ENCODE measurements around the gene SAMD4B.
"Not testable (repeated sequence)": the region's sequence is repeated elsewhere in the genome, so short reads cannot be mapped to it uniquely, and the experiment has no call there.

The SAMD4B gene

DNA sequence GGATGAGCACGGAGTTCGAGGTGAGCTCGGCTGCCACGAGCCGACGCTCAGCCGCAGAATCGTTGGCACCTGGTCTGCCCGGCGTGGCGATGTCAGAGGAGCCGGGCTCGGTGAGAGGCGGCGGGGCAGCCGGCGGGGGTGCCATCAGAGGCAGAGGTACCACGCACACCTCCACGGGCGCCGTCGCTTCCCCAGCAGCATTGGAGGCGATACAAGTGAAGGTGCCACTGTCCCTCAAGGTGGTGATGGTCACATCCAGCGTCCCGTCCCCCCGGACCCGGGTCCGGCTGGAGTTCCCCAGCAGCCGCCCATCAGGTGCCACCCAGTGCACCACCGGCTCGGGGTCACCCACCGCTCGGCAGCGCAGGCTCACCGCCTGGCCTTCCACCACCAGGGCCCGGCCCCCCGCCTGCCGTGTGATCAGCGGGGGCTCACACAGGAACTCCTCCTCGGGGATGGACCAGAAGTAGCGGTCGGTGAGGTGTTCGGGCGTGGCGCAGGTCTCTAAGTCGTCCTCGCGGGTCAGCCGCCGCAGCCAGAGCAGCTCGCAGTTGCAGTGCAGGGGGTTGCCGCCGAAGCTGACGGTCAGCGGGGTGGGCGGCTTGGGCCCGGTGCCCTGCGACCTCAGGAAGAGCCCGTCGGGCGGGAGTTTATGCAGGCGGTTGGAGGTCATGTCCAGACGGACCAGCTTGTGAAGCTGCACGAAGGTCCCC is 28.0 kb upstream of the SAMD4B start:
- DNase-seq (ENCODE audit: low spot score) = no peak

DNA sequence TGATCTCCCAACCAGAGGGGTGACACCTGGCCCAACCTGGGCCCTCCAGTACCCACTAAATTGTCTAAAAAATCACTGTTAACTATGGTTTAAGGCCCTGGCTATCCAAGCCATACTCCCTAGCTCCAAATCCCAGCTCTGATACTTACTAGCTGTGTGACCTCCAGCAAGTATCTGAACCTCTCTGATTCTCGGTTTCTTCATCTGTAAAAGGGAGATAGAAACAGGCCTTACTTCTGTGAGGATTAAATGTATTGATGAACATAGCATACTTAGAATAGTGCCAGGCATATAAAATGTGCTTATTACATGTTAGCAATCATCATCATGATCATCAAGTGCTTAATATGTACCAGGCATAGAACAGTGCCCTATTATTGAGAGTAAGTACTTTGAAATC is 26.3 kb upstream of the SAMD4B start:
- no peak for DNase-seq (ENCODE audit: low spot score)

DNA sequence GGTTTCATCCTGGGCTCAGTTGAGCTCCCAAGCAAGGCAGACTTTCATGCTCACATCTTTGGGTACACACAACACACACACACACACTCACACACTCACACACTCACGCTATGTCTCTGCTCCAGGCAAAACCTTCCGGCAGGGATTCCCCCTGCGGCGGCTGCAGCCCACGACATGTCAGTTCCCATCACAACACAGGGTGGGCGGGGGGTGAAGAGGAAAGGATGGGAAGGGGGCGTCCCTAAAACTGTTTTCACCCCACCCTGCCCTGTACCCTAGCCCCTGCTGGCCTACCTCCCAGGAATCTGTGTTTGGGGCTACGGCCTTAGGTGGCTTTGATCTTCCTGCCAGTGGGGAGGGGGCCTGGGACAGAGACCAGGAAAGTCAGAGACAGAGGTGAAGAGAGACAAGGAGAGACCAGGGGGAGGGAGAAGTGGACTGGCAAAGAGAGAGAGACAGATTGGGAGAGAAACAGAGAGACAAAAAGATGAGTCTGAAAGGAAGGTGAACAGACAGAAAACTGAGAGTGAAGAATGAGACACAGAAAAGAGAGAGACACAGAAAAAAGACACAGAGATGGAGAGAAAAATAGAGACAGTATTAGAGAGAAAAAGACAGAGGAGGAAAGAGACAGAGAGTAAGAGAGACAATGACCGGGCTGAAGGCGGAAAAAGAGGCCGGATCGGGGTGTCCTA is 25.4 kb upstream of the SAMD4B start:
- DNase-seq (ENCODE audit: low spot score) = no peak

DNA sequence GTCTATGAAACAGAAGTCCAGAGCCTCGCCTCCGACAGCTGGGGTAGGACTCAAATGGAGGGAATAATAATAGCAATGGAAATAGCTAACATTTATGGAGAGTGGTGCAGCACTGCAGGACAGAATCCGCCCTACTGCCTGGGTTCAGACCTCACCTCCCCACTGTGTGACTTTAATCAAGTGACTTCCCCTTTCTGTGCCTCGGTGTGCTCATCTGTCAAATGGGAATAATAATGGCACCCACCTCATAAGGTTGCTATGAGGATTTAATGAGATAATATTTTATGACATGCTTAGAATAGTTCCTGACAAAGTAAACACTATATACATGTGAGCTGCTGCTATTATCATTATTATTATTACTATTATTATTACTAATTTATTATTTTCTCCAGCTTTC is 24.7 kb upstream of the SAMD4B start:
- no peak for DNase-seq (ENCODE audit: low spot score)

DNA sequence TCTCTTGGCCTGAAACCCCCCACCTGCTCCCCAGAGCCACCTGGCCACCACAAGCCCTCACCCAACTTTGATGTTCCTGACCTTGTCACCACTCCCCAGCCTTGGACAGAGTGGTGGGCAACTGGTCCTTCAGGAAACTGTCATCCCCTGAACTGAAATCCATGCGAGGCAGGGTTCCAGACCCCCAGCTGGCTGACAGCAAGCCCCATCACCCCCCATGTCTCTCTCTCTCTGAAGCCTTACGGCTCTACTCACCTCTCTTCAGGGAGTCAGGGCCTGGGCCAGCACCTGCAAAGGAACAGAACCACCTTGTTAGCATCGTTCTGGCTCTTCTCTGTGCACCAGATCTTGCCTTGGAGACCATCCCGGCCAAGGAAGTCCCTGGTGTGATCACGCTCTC is 24.1 kb upstream of the SAMD4B start:
- DNase-seq (ENCODE audit: low spot score) = no peak

DNA sequence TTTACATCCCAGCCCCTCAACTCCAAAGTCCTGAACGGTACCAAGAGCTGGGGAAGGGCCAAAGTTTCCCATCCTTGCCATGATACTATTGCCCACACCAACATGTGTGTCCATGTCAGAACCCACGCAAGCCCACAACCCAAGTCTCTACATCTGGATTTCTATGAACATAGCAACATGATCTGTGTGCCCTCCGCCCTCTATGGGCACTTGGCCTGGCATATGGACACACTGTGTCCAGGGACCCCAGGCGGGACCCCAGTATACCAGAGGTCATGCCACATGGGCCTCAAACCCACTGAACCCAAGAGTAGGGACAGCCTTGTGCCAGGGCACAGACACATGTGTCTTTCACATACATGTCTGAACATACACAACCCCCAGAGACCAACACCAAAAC is 23.5 kb upstream of the SAMD4B start:
- no peak for DNase-seq (ENCODE audit: low spot score)

DNA sequence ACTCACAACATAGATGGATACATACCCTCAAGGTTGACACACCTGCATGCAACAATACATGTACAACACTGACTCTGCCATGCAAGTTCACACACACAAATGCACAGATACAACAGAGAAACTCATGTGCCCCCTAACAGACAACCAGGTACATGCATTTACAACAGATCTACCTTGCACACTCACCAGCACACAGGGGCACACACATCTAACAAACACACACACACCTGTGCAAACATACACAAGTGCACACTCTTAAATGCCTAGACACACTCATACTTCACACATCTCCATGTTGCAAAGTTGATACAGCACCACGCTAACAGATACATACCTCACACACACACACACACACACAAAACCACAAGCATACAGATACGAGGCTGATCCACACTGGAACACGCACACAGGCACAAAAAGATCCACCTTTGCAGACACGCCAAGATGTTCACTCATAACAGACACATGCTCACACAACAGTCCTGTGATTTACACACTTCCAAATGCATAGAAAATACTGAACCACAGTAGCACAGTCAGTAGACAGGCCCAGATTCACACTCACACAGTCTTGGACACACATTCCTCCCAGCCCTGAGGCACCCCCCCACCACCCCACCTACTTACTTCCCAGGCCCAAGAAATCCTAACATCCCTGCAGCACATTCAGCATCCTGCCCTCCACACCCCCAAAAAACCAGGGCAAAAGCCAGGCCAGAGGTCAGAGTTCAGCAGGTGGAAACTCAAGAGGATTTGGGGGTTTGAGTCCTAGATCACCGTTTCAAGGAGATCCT is 22.9 kb upstream of the SAMD4B start:
- no peak for DNase-seq (ENCODE audit: low spot score)

DNA sequence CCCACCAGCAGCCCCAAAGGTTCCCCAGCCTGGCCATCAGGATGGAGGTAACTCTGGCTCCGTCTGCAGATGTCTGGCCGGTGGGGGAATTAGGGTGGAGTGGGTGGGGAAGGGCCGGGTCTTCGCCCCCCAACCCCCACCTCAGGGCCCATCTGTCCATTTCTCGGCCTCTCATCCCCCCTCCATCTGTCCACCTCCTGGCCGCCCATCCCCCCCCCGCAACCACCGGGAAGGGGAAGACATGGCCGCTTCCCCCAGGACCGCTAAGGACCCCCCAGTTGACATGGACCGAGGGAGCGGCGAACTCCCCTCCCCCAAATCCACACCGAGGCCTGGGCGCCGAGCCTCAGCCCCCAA is 22.4 kb upstream of the SAMD4B start:
- no peak for DNase-seq (ENCODE audit: low spot score)

DNA sequence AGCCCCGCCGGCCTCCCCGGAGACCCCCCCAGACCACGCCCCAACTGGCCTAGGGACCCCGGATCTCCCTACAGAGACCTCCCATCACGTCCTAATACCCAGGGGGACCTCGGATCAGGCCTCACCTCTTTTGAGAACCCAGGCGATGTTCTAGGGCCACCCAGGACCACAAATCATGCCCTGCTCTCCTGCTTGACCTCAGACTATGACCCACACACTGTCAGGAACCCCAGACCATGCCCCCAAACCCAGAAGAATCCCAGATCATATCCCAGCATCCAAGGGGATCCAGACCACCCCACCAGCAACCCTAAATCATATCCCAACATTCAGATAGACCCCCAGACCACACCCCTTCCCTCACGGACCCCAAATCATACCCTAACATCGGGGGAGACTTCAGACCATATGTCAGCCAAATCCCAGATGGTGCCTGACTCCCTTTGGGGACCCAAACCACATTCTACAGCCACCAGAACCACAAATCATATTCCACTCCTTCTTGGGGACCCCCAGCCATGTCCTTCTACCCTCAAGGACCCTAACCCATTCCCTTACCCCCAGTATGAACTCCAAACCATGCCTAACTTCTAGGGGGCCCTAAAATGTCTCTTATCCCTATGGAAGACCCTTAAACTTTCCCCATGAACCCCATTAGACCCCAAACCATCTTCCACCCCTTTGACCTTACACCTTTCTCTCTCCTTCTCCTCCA is 20.9 kb upstream of the SAMD4B start:
- DNase-seq (ENCODE audit: low spot score) = no peak

DNA sequence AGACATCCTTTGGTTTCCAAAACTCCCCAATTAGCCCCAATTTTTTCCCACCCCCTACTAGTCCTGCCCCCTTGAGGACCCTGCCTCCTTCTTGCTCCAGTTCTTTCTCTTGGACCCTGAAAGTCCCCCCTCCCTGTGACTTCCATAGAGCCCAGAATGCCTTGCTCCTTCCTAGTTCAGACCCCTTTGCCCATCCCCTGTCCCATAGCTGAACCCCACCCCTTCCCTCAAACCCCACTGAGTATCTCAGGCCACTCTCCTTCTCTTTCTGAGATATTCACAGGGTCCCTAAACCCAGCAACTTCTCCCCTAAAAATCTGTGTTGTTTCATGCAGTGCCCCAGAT is 20.4 kb upstream of the SAMD4B start:
- no peak for DNase-seq (ENCODE audit: low spot score)

DNA sequence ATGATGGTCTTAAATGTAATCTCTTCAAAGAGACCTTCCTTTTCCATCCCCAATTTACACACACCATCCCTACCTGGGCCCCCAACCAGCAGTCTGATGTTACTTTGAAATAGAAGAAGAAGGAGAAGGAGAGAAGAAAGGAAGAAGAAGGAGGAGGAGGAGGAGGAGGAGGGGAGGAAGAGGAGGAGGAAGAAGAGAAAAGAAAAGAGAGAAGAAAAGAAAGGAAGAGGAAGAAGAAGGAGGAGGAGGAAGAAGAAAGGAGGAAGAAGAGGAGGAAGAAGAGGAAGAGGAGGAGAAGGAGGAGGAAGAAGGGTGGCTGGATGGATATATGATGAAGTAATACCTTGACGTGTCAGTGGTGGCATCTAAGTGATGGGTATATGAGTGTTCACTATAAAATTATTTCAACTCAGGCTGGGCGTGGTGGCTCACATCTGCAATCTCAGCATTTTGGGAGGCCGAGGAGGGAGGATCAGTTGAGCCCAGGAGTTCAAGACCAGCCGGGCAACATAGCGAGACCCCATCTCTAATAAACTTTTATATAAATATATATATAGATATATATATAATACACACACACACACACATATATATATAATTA is 17.9 kb upstream of the SAMD4B start:
- no peak for DNase-seq (ENCODE audit: low spot score)

DNA sequence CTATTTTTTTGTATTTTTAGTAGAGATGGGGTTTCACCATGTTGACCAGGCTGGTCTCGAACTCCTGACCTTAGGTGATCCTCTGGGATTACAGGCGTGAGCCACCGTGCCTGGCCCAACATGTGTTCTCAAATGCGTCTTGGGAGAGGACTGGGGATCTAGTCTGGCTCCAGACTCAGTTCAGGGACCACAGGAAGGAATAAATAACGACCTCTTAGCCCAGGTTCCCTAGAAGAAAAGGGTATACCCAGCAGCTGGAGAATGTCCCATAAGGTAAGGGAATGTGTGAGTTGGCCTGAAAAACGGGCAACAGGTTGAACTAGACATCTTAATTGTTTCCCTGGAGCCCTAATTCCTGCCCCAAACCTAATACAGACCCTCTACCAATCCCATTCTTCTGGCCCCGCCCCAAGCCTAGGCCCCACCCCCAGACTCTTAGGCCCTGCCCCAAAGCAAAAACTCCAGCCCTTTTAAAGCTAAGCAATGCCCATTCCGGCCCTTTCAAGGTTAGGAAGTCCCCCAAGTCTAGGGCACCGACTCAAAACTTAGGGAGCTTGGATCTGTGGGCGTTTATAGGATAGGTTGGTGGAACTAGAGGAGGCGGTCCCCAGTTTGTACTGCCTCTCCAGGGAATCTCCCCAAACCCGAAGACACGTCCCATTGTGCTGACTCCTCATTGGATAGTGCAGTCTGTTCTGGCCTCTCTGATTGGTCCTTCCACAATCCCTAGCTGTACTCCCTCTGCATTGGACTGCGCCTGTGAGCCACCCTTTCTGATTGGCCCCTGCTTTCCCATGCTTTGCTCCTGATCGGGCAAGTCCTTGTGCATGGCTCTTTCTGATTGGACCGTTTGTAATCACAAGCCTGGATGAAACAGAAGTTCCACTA is 16.2 kb upstream of the SAMD4B start:
- no peak for DNase-seq (ENCODE audit: low spot score)

DNA sequence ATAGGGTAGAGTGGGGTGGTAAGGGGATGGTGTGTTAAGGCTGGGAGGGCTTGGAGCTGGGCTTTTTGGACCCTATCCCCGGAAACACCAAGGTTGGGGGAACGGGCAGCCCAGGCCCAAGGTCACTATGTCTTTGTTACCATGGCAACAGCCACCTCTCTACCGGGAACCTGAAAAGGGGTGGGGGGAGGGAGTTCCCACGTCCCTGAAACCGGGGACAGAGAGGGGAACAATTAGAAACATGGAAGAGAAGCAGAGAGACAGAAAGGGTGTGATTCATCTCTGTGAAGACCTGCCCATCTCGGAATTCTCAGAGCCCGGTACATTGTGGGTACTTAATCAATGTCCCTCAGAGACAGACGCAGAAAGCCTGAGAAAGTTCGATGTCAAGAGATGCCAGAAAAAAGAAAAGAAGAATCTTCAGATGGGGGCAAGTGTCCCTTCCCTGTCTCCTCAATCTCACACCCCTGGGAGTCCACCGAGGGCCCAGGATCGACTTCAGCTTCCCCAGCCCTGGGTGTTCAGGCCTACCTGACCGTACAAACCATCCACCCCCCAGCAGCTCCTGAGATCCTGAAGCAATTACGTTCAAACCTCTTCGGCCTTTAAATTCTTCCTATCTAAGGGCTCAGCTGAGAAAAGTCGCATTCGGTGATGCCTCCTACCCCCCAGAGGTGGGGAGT is 14.7 kb upstream of the SAMD4B start:
- no peak for DNase-seq (ENCODE audit: low spot score)

DNA sequence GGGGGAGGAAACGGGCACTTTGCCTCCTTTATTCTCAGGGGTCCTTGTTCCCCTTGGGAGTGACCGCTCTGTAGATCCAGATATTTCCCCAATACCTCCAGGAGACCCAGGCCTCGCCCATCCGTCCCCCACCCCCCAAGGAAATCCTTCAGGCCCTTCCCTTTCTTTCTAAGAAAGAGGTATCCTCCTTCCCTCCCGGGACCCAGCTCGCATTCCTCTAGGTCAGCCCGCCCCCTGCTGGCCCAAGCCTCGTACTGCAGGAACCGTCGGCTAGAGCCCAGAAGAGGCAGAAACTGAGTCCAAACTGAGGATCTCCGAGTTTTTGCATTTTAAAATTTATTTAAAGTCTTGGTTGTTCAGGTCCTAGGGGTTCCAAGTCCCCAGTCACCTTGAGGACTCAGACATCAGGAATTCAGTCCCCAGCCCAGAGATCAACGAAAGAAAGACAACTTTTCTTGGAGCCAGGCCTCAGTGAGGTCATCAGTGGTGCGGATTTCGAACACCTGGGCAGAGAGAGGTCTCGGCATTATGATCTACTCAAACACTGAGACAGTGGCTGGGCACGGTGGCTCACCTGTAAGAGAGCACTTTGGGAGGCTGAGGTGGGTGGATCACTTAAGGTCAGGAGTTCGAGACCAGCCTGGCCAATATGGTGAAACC is 14.0 kb upstream of the SAMD4B start:
- peak; percentile 48 for DNase-seq (ENCODE audit: low spot score)

DNA sequence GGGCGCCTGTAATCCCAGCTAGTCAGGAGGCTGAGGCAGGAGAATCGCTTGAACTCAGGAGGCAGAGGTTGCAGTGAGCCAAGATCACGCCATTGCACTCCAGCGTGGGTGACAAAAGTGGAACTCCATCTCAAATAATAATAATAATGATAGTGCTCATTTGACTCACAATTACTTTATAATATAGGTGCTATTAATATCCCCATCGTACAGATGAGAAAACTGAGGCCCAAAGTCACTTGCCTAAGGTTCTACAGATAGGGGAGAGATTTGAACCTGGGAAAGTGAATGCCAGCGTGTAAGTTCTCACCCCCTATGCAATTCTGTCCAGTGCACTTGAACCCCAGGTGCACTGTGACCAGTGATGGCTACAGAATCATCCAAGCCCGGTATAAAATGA is 12.3 kb upstream of the SAMD4B start:
- no peak for DNase-seq (ENCODE audit: low spot score)

DNA sequence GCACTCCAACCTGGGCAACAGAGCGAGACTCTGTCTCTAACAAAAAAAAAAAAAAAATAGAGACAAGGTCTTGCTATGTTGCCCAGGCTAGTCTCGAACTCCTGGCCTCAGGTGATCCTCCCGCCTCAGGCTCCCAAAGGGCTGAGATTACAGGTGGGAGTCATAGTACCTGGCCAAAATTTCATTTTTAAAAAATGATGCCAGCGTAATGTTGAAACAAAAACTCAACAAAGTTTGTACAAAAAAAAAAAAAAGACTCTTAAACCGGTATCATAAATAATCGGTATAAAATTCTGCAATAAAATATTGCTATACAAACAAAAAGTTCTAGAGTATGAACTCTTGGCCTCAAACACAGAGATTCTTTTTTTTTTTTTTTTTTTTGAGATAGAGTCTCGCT is 9.9 kb upstream of the SAMD4B start:
- no peak for DNase-seq (ENCODE audit: low spot score)

DNA sequence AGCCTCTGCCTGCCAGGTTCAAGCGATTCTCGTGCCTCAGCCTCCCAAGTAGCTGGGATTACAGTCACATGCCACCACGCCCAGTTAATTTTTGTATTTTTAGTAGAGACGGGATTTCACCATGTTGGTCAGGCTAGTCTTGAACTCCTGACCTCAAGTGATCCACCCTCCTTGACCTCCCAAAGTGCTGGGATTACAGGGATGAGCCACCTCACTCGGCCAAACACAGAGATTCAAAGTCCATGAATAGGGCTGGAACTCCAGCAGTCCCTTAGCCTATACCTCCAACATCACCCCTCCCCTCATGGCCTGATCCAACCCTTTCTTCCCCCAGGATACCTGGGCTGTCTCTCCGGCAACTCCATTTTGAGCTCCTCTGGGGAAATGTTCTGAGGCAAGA is 9.5 kb upstream of the SAMD4B start:
- DNase-seq (ENCODE audit: low spot score) = not testable (repeated sequence)

DNA sequence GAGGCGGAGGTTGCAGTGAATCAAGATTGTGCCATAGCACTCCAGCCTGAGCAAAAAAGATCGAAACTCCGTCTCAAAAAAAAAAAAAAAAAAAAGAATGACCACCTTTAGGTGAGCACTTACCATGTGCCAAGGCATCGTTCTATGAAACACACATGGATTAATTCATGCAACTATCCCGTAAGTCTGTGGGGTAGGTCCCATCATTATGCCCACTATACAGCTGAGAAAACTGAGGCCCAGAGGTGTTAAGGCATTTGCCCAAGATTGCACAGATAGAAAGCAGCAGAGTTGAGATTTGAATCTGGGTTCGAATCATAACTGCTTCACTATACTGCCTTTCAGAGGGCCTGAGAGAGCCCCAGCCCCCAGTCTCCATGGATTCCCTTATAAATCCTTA is 8.7 kb upstream of the SAMD4B start:
- DNase-seq (ENCODE audit: low spot score) = no peak

DNA sequence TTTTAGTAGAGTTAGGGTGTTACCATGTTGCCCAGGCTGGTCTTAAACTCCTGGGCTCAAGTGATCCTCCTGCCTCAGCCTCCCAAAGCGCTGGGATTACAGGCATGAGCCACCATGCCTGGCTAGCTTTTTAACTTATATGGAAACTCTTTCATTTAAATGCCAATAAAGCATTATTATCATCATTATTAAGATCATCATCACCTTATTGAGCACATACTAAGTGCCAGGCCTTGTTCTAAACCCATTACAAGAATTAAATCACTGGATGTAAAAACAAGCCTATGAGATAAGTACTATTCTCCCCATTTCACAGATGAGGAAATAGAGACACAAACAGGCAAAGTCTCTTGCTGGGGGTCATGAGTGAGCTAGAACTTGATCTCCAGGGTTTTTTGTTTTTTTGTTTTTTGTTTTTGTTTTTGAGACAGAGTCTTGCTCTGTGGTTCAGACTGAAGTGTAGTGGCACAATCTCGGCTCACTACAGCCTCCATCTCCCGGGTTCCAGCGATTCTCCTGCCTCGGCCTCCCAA is 7.7 kb upstream of the SAMD4B start:
- no peak for DNase-seq (ENCODE audit: low spot score)

DNA sequence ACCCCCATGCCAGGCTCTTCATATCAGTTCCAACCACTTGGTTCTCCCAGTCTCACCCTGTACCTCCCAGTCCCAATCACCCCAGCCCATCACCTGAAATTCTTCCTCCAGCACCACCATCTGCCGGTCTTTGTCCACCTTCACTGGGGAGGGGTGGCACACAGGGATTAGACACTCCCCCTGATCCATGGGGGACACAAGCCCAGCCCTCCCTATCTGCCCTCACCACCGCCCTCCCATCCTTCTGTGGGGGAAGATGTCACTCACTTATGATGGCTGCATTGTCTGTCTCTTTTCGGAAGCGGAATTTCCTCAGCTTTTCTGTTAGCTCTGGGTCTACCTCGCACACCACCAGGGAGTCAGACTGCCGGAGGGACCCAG is 7.1 kb upstream of the SAMD4B start:
- no peak for DNase-seq (ENCODE audit: low spot score)

All from kidney capillary endothelial cell (primary cell).